Suprapubic skin (tissue), 4 donors: ENCODE results near the gene ZNF226. TPM values are rescaled to one million over a fixed set of nuclear protein-coding genes. Genes with fewer than 3 reads are reported as not detected.

Experiments
- DNase-seq, 2 donors: peaks; one replicate each; pipeline ENCODE4 v3.0.0-alpha.2; 2019; ENCODE audit warnings: low spot score in 2 of 2
- H3K27ac ChIP-seq: fragments of 200-600 bp; sonication (generic); one replicate; pipeline ENCODE4 v1.5.1; 2019
- H3K27me3 ChIP-seq: fragments of 200-600 bp; sonication (generic); one replicate; pipeline ENCODE4 v1.5.1; 2019
- H3K36me3 ChIP-seq: fragments of 200-600 bp; sonication (generic); one replicate; pipeline ENCODE4 v1.5.1; 2019
- H3K4me1 ChIP-seq: fragments of 200-600 bp; sonication (generic); one replicate; pipeline ENCODE4 v1.5.1; 2019
- H3K4me3 ChIP-seq: fragments of 200-600 bp; sonication (generic); one replicate; pipeline ENCODE4 v1.5.1; 2019; ENCODE audit warnings: mild to moderate bottlenecking
- H3K9me3 ChIP-seq: fragments of 200-600 bp; sonication (generic); one replicate; pipeline ENCODE4 v1.5.1; 2019
- CTCF ChIP-seq, 2 donors: fragments of 200-600 bp in 1 of 2; fragments of 450-650 bp in 1 of 2; sonication (generic) in 1 of 2; IDR thresholded peaks; one replicate each; pipeline ENCODE4 v1.5.1; 2016 to 2019; ENCODE audit warnings: antibody characterized with exemption in 2 of 2, mild to moderate bottlenecking in 1 of 2, moderate library complexity in 1 of 2
- EP300 ChIP-seq: sonication (generic); formaldehyde crosslinking; IDR thresholded peaks from one replicate; pipeline ENCODE4 v1.6.1; 2017; ENCODE audit warnings: antibody characterized with exemption
- POLR2A ChIP-seq, 2 donors: fragments of 450-650 bp; IDR thresholded peaks; one replicate each; pipeline ENCODE4 v1.6.1; 2017; ENCODE audit warnings: antibody characterized with exemption in 2 of 2, mild to moderate bottlenecking in 2 of 2, moderate library complexity in 2 of 2
- POLR2AphosphoS5 ChIP-seq, 3 donors: sonication (generic); formaldehyde crosslinking; IDR thresholded peaks; one replicate each; pipeline ENCODE4 v1.6.1; 2017; ENCODE audit warnings: antibody characterized with exemption in 3 of 3
- WGBS: methylation state at CpG from one replicate; pipeline ENCODE4 v1.1.5; 2018; 5-methylcytosine and 5-hydroxymethylcytosine counted together
- total RNA-seq, 4 donors: library from RNA; depleted of rRNA; stranded (reverse); fragments of >200 nt; gene quantifications; one replicate each; pipeline ENCODE4 v1.1.0, GENCODE V29; 2016

ZNF226 gene
- total RNA-seq, 4 donors from 2014 or later, result 12.1 to 20.1 (median 13.5) TPM

- Histone ChIP-seq H3K4me3 (no peak overlapping the region), H3K4me1 (no peaks in the 10 kb centered on the region), H3K9me3 (peaks cover 52% of the 10 kb centered on the region), H3K27ac (no peak overlapping the region), H3K36me3 (peaks cover 12% of the 10 kb centered on the region), H3K27me3 (no peaks in the 10 kb centered on the region)
- TF ChIP-seq POLR2AphosphoS5 (IDR thresholded peaks at IDR 0.05), result no peak
- TF ChIP-seq CTCF (IDR thresholded peaks at IDR 0.05), result no peak
- no peak for DNase-seq
Observed at GRCh38 chr19:44180968-44181367, 16.1 kb downstream of the ZNF226 start.

GRCh38 chr19:44182145-44182544 is 17.2 kb downstream of the ZNF226 start:
- no peak for TF ChIP-seq CTCF (IDR thresholded peaks at IDR 0.05)
- no peak for TF ChIP-seq POLR2A (IDR thresholded peaks at IDR 0.05)
- TF ChIP-seq POLR2AphosphoS5 (IDR thresholded peaks at IDR 0.05), result no peak
- no peak for TF ChIP-seq EP300
- no peak for DNase-seq
- Histone ChIP-seq H3K4me3 (no peak overlapping the region), H3K36me3 (peaks cover under 1% of the 10 kb centered on the region), H3K27me3 (no peaks in the 10 kb centered on the region), H3K27ac (no peak overlapping the region), H3K9me3 (peaks cover 46% of the 10 kb centered on the region), H3K4me1 (no peaks in the 10 kb centered on the region)
- WGBS, result 94% methylated on average over 10 of the region's 10 CpGs

- H3K9me3 ChIP-seq, result peaks cover 15% of the 10 kb centered on the region
Observed at GRCh38 chr19:44190020-44190419, 25.1 kb downstream of the ZNF226 start.

GRCh38 chr19:44192127-44192526 is 27.2 kb downstream of the ZNF226 start:
- Histone ChIP-seq H3K4me3 (no peak overlapping the region), H3K4me1 (no peaks in the 10 kb centered on the region), H3K27ac (no peak overlapping the region), H3K36me3 (no peaks in the 10 kb centered on the region), H3K27me3 (no peaks in the 10 kb centered on the region), H3K9me3 (peaks cover 11% of the 10 kb centered on the region)
- WGBS, result 76% methylated on average over 5 of the region's 5 CpGs
- no peak for TF ChIP-seq POLR2A (IDR thresholded peaks at IDR 0.05)
- TF ChIP-seq CTCF (IDR thresholded peaks at IDR 0.05), result no peak
- no peak for TF ChIP-seq POLR2AphosphoS5 (IDR thresholded peaks at IDR 0.05)
- no peak for TF ChIP-seq EP300
- no peak for DNase-seq

More at GRCh38 chr19:44190020-44190419, 25.1 kb downstream of the ZNF226 start:
- no peaks in the 10 kb centered on the region for H3K27me3 ChIP-seq
- TF ChIP-seq CTCF (IDR thresholded peaks at IDR 0.05) (no peak), EP300 (no peak)
- H3K27ac ChIP-seq, result no peak overlapping the region
- H3K4me1 ChIP-seq, result no peaks in the 10 kb centered on the region
- no peak overlapping the region for H3K4me3 ChIP-seq
- H3K36me3 ChIP-seq, result no peaks in the 10 kb centered on the region
- no peak for DNase-seq
- 94% methylated on average over 6 of the region's 6 CpGs for WGBS

- H3K36me3 ChIP-seq, result no peaks in the 10 kb centered on the region
- H3K27me3 ChIP-seq, result no peaks in the 10 kb centered on the region
- peaks cover 8% of the 10 kb centered on the region for H3K9me3 ChIP-seq
- no peak overlapping the region for H3K4me3 ChIP-seq
- DNase-seq, result no peak
- no peak for TF ChIP-seq POLR2AphosphoS5 (IDR thresholded peaks at IDR 0.05)
- TF ChIP-seq CTCF (IDR thresholded peaks at IDR 0.05), result no peak
- H3K27ac ChIP-seq, result no peak overlapping the region
- no peaks in the 10 kb centered on the region for H3K4me1 ChIP-seq
Observed at GRCh38 chr19:44196772-44197171, 31.9 kb downstream of the ZNF226 start.
